Progenitor cell of endocrine pancreas (in vitro differentiated cells): Measurements from ENCODE around the gene PAQR4. TPM values are rescaled to one million over a fixed set of nuclear protein-coding genes. Genes with fewer than 3 reads are reported as not detected.

Source experiments
- DNase-seq: peaks from one replicate; pipeline ENCODE4 v3.0.0; 2021; ENCODE audit warnings: low spot score; ENCODE audit not compliant: unreplicated experiment
- H3K27ac Mint-ChIP-seq: 2 replicates; pipeline ENCODE4 v1.8.0; 2021; ENCODE audit warnings: mild to moderate bottlenecking, moderate library complexity, mixed read lengths
- H3K27me3 Mint-ChIP-seq: 2 replicates; pipeline ENCODE4 v1.8.0; 2021; ENCODE audit warnings: mixed read lengths
- H3K36me3 Mint-ChIP-seq: 2 replicates; pipeline ENCODE4 v1.8.0; 2022; ENCODE audit warnings: mixed read lengths; ENCODE audit not compliant: insufficient read depth
- H3K4me1 Mint-ChIP-seq: 2 replicates; pipeline ENCODE4 v1.8.0; 2021; ENCODE audit warnings: low read depth, mixed read lengths
- H3K4me3 Mint-ChIP-seq: 2 replicates; pipeline ENCODE4 v1.8.0; 2021; ENCODE audit warnings: low read depth, mild to moderate bottlenecking, moderate library complexity, mixed read lengths
- H3K9me3 Mint-ChIP-seq: 2 replicates; pipeline ENCODE4 v1.8.0; 2021; ENCODE audit warnings: low read depth, mixed read lengths
- CTCF ChIP-seq: fragments of 200-600 bp; sonication (generic); IDR thresholded peaks from one replicate; pipeline ENCODE4 v1.5.0; 2021; ENCODE audit warnings: antibody characterized with exemption, mild to moderate bottlenecking; ENCODE audit not compliant: unreplicated experiment
- total RNA-seq: library from RNA; stranded (reverse); gene quantifications from 2 replicates; pipeline ENCODE4 v1.2.1, GENCODE V29; 2021

PAQR4 gene
- total RNA-seq, 1 donor from 2014 or later = 13.0 TPM

DNA sequence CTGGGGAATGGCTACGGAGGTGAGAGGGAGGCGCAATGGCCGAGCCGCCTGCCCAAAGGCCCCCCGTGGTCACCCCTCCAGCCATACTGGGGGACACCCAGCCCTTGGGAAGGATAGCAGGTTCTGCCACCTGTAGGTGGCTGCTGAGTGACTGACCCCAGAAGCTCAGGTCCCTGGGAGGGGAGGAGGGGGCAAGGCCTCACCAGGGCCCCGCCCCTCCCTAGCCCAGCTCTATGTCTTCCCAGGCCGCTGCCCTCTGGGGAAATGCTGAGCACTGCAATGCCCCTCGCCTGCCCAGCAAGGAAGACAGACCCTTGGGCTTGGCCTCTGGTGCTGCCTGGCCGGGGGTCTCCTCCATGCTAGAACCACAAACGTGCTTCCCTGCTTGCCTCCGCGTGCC, 32.2 kb downstream of the PAQR4 start:
- no peak for DNase-seq
- Mint-ChIP-seq H3K4me1 (peaks cover 4% of the 10 kb centered on the region), H3K9me3 (no peaks in the 10 kb centered on the region), H3K27me3 (no peaks in the 10 kb centered on the region), H3K27ac (no peak overlapping the region), H3K36me3 (peaks cover 1% of the 10 kb centered on the region), H3K4me3 (no peak overlapping the region)
- no peak for TF ChIP-seq CTCF

DNA sequence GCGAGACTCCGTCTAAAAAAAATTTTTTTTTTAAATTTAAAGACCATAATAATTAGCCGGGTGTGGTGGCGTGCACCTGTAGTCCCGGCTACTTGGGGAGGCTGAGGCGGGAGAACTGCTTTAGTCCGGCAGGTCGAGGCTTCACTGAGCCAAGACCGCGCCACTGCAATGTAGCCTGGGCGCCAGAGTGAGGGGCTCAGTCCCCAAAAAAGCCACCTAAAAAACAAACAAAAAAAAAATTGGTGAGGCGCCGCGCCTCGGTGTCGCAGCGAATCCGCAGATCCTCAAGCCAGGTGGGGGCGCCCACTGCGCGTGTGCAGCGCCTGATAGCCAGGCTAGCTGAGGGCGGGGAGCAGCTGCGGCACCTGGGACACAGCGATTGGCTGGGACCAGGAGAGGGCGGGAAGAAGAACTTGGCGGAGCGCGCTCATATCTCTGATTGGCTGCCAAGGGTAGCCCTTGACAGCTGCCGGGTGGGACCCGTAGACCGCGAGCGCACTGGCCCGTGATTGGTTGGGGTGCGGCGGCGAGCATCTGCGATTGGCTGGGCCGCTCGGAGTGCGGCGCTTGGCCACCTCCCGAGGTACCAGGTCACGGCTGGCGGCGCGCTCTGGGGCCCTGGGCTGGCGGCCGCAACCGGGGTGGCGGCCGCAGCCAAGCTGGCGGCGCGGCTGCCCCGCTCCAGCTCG, 34.6 kb downstream of the PAQR4 start:
- Mint-ChIP-seq H3K4me3 (peak overlapping the region; percentile 67), H3K4me1 (peaks cover 28% of the 10 kb centered on the region), H3K27me3 (no peaks in the 10 kb centered on the region), H3K36me3 (peaks cover 1% of the 10 kb centered on the region), H3K27ac (peak overlapping the region; percentile 74), H3K9me3 (no peaks in the 10 kb centered on the region)
- TF ChIP-seq CTCF = peak; percentile 49
- DNase-seq = peak; percentile 95

DNA sequence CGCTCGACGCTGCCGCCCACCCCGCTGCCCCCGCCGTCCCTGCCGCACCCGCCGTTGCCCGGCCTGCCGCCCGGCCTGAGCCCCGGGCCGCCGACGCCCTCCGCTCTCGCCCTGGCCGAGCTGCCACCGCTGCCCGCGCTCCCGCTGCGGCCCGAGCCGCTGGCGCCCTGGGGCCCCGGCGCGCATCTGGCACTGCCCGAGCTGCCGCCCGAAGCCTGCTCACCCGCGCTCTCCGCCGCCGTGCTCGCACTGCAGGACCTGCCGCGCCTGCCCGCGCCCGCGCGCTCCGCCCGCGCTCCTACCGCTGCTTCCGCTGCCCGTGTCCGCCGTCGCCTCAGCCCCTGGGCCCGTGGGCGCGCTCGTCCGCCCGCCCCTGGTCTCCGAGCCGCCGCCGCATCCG, 35.2 kb downstream of the PAQR4 start:
- no peak for TF ChIP-seq CTCF
- no peak for DNase-seq
- no peaks in the 10 kb centered on the region for H3K27me3 Mint-ChIP-seq
- H3K4me1 Mint-ChIP-seq = peaks cover 32% of the 10 kb centered on the region
- peak overlapping the region; percentile 83 for H3K4me3 Mint-ChIP-seq
- H3K36me3 Mint-ChIP-seq = peaks cover 1% of the 10 kb centered on the region
- H3K9me3 Mint-ChIP-seq = no peaks in the 10 kb centered on the region
- H3K27ac Mint-ChIP-seq = no peak overlapping the region

DNA sequence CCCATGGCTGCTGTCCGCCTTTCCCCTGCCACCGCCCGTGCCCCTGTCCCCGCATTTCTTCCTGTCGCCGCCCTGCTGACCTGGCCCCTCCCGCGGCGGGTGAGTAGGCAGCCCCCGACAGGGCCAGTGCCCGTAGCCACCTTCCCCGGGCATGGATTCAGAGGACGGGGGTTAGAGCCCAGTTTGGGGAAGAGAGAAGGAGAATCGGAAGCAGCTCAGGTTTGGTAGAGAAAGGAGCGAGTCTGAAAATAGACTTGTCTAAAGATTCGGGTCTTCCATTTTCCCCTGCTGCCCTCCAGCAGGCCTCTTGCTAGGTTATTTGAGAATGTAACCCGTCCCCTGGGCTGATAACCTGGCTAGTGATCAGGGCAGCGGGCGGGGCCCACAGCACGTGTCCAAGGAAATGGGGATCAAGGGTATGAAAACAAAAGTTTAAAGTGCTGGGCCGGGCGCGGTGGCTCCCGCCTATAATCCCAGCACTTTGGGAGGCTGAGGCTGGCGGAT, 35.7 kb downstream of the PAQR4 start:
- H3K4me1 Mint-ChIP-seq = peaks cover 36% of the 10 kb centered on the region
- no peaks in the 10 kb centered on the region for H3K27me3 Mint-ChIP-seq
- peak overlapping the region; percentile 98 for H3K27ac Mint-ChIP-seq
- no peak for DNase-seq
- H3K36me3 Mint-ChIP-seq = peaks cover 1% of the 10 kb centered on the region
- H3K9me3 Mint-ChIP-seq = no peaks in the 10 kb centered on the region
- peak overlapping the region; percentile 83 for H3K4me3 Mint-ChIP-seq
- no peak for TF ChIP-seq CTCF

DNA sequence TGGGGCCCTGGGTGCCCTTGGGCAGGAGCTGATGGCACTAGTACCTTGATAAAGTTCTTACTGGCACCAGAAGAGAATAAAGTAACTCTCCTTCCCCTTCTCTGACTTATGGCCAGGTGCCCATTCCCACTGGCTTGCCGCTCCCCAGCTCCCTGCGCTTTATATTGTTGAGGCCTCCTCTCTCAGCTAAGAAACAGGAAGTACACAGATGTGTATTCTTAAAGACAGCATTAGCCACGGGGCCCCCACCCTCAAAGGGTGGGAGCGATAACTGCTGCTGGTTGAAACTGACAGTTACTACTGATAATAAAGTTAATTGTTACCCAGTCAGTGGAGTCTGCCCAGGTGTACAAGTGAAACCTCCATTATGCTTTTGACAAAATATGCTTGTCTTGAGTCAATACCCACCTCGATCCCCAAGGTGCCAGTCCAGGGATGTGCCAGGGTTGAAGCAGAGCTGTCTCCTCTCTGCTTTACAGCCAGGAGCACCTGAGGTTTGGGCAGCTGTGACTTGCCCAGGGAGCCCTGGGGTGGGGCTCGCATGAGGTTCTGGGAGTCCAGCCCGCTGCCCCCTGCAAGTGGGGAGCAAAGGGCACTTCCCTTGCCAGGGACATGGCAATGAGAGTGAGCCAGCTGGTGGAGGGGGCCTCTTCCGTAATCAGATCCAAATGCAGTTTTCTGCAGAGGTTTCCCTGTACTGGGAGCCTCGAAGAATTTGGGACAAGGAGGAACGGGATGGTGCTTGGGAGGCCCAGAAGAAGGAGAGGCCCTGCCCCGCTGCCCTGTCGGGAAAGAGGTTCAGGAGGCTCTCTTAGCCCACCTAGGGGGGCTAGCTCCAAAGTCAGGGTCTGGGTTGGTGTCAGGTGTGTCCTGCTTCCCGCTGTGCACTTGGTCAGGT, 38.2 kb downstream of the PAQR4 start:
- no peak for DNase-seq
- Mint-ChIP-seq H3K4me3 (peak overlapping the region; percentile 59), H3K36me3 (no peaks in the 10 kb centered on the region), H3K27me3 (no peaks in the 10 kb centered on the region), H3K4me1 (peaks cover 43% of the 10 kb centered on the region), H3K9me3 (no peaks in the 10 kb centered on the region), H3K27ac (peak overlapping the region; percentile 97)
- no peak for TF ChIP-seq CTCF
